Keratinocyte (primary cell): ENCODE measurements around the gene CNPY2. TPM values are rescaled to one million over a fixed set of nuclear protein-coding genes. Genes with fewer than 3 reads are reported as not detected.

Experiments used
- DNase-seq: peaks from one replicate; pipeline ENCODE4 v3.0.0-alpha.2; 2011; ENCODE audit warnings: low read depth, missing footprints, low spot score
- FAIRE-seq: peaks from 2 replicates; lab custom pipeline; 2011; peaks lifted over from hg19 to GRCh38; lab: Jason Lieb, UNC
- H2AFZ ChIP-seq: 2 replicates; pipeline ENCODE4 v1.6.0; 2012; ENCODE audit warnings: low read length, control low read depth, inconsistent platforms; ENCODE audit not compliant: control insufficient read depth
- H3K27ac ChIP-seq: 2 replicates; pipeline ENCODE4 v1.5.1; 2011; ENCODE audit warnings: low read length; ENCODE audit not compliant: control insufficient read depth, insufficient read depth
- H3K27me3 ChIP-seq: 3 replicates; pipeline ENCODE4 v1.6.0; 2011; ENCODE audit warnings: low read length; ENCODE audit not compliant: control insufficient read depth, insufficient read depth; ENCODE audit errors: extremely low read depth
- H3K36me3 ChIP-seq, 2 experiments: 2 replicates in 1 of 2; 3 replicates in 1 of 2; pipeline ENCODE4 v1.5.1; 2011; ENCODE audit warnings: low read length in 2 of 2, mild to moderate bottlenecking in 1 of 2; ENCODE audit not compliant: control insufficient read depth in 2 of 2, insufficient read depth in 2 of 2; ENCODE audit errors: extremely low read depth in 1 of 2
- H3K4me1 ChIP-seq: 3 replicates; pipeline ENCODE4 v1.5.1; 2011; ENCODE audit warnings: low read length; ENCODE audit not compliant: control insufficient read depth, insufficient read depth; ENCODE audit errors: extremely low read depth
- H3K4me2 ChIP-seq: 3 replicates; pipeline ENCODE4 v1.6.0; 2011; ENCODE audit warnings: low read depth, low read length; ENCODE audit not compliant: control insufficient read depth, insufficient read depth; ENCODE audit errors: extremely low read depth
- H3K4me3 ChIP-seq, 3 experiments: fragments of 200-600 bp in 1 of 3; sonication (generic) in 1 of 3; 2 replicates in 2 of 3; 3 replicates in 1 of 3; pipeline ENCODE4 v1.5.1; 2011 to 2016; ENCODE audit warnings: low read length in 3 of 3, mild to moderate bottlenecking in 3 of 3, control low read depth in 2 of 3, inconsistent platforms in 1 of 3, low read depth in 1 of 3, mixed read lengths in 1 of 3, mixed run types in 1 of 3, moderate library complexity in 1 of 3; ENCODE audit not compliant: control insufficient read depth in 2 of 3, insufficient read depth in 2 of 3; ENCODE audit errors: extremely low read depth in 1 of 3
- H3K79me2 ChIP-seq: 2 replicates; pipeline ENCODE4 v1.6.0; 2012; ENCODE audit warnings: low read length; ENCODE audit not compliant: control insufficient read depth, insufficient read depth
- H3K9ac ChIP-seq: 3 replicates; pipeline ENCODE4 v1.6.0; 2011; ENCODE audit warnings: low read length; ENCODE audit not compliant: control insufficient read depth, insufficient read depth; ENCODE audit errors: extremely low read depth
- H3K9me1 ChIP-seq: 3 replicates; pipeline ENCODE4 v1.6.0; 2011; ENCODE audit warnings: low read length; ENCODE audit not compliant: control insufficient read depth, insufficient read depth; ENCODE audit errors: extremely low read depth
- H3K9me3 ChIP-seq: 2 replicates; pipeline ENCODE4 v1.5.1; 2012; ENCODE audit warnings: low read depth, low read length; ENCODE audit not compliant: control insufficient read depth
- H4K20me1 ChIP-seq: 3 replicates; pipeline ENCODE4 v1.6.0; 2011; ENCODE audit warnings: low read length; ENCODE audit not compliant: control insufficient read depth, insufficient read depth; ENCODE audit errors: extremely low read depth
- CTCF ChIP-seq, 3 experiments: IDR thresholded peaks in 1 of 3; conservative IDR thresholded peaks in 1 of 3; optimal IDR thresholded peaks in 1 of 3; 2 replicates in 2 of 3; 3 replicates in 1 of 3; pipeline versions ENCODE3 to v1.5.1; 2011; ENCODE audit warnings: low read length in 3 of 3, mild to moderate bottlenecking in 3 of 3, moderate library complexity in 2 of 3, control low read depth in 1 of 3, inconsistent platforms in 1 of 3; ENCODE audit not compliant: insufficient read depth in 2 of 3; ENCODE audit errors: extremely low read depth in 1 of 3
- EZH2 ChIP-seq: IDR thresholded peaks from one replicate; pipeline ENCODE4 v1.6.1; 2012; ENCODE audit warnings: inconsistent platforms, mild to moderate bottlenecking, low read length, moderate library complexity
- dilution Hi-C: fragments of 300-500 bp; cut with MboI; formaldehyde crosslinking; loops from one replicate; pipeline ENCODE4 v1.7.0; 2020; ENCODE audit warnings: low sequenced_read_pairs; ENCODE audit not compliant: extremely low pct_ligation_motif_present
- polyA plus RNA-seq, 5 experiments: library from polyadenylated mRNA; depleted of rRNA in 3 of 5; stranded (reverse) in 3 of 5; stranded (forward) in 1 of 5; unstranded in 1 of 5; fragments of >200 nt; gene quantifications; 1 replicate in 1 of 5; 2 replicates in 3 of 5; 3 replicates in 1 of 5; pipeline versions ENCODE4 v1.2.1 to v1.2.3, GENCODE V29; 2011 to 2012; ENCODE audit warnings: missing spikeins in 2 of 5, low read depth in 1 of 5, low replicate concordance in 1 of 5

CNPY2 gene
- polyA plus RNA-seq, 1 donor (not counting 4 experiments of a cell fraction or from before 2014, with no cell fraction given): 162 TPM

- FAIRE-seq (no peak), DNase-seq (no peak)
Observed at GRCh38 chr12:56321027-56321426, 5.2 kb upstream of the CNPY2 start.

GRCh38 chr12:56317675-56318074 is 1.9 kb upstream of the CNPY2 start:
- H3K4me3 ChIP-seq: no peak overlapping the region
- no peak overlapping the region for H2AFZ ChIP-seq
- H3K27ac ChIP-seq: no peak overlapping the region
- no peaks in the 10 kb centered on the region for H3K9me3 ChIP-seq
- peaks cover 13% of the 10 kb centered on the region for H3K4me1 ChIP-seq
- H4K20me1 ChIP-seq: no peaks in the 10 kb centered on the region
- TF ChIP-seq EZH2 (no peak), CTCF (optimal IDR thresholded peaks at IDR 0.05 in 1 of 3, IDR thresholded peaks at IDR 0.05 in 1 of 3, conservative IDR thresholded peaks at IDR 0.05 in 1 of 3; ENCODE audit: extremely low read depth in 1 of 3, insufficient read depth in 2 of 3, low read length in 3 of 3) (no peak)
- DNase-seq: no peak
- peaks cover 8 to 9% of the 10 kb centered on the region in 2 experiments for H3K36me3 ChIP-seq
- no peak for FAIRE-seq
- no peak overlapping the region for H3K9ac ChIP-seq
- no peaks in the 10 kb centered on the region for H3K27me3 ChIP-seq
- dilution Hi-C loops: no loop called here
- H3K79me2 ChIP-seq: peaks cover 17% of the 10 kb centered on the region
- H3K9me1 ChIP-seq: no peaks in the 10 kb centered on the region
- H3K4me2 ChIP-seq: no peak overlapping the region

More at GRCh38 chr12:56321027-56321426, 5.2 kb upstream of the CNPY2 start:
- Histone ChIP-seq H2AFZ (no peak overlapping the region), H3K4me1 (peaks cover 8% of the 10 kb centered on the region), H3K79me2 (no peaks in the 10 kb centered on the region), H3K27ac (no peak overlapping the region), H4K20me1 (no peaks in the 10 kb centered on the region), H3K4me2 (no peak overlapping the region), H3K36me3 (peaks cover 16 to 29% of the 10 kb centered on the region in 2 experiments), H3K9ac (no peak overlapping the region), H3K9me1 (no peaks in the 10 kb centered on the region), H3K27me3 (no peaks in the 10 kb centered on the region), H3K4me3 (no peak overlapping the region), H3K9me3 (no peaks in the 10 kb centered on the region)
- no peak for TF ChIP-seq EZH2
- TF ChIP-seq CTCF (optimal IDR thresholded peaks at IDR 0.05 in 1 of 3, IDR thresholded peaks at IDR 0.05 in 1 of 3, conservative IDR thresholded peaks at IDR 0.05 in 1 of 3; ENCODE audit: extremely low read depth in 1 of 3, insufficient read depth in 2 of 3, low read length in 3 of 3): no peak
- dilution Hi-C loops: no loop called here
